NCI-H187 treated with DMSO at 0.1 percent for 48 hours (cell line): ENCODE data around the gene ZNF777.
"Not testable (repeated sequence)": the region's sequence is repeated elsewhere in the genome, so short reads cannot be mapped to it uniquely, and the experiment has no call there.

Experiments
- DNase-seq: peaks from one replicate; lab custom pipeline; 2025; lab: John Stamatoyannopoulos, UW

Gene ZNF777

DNA sequence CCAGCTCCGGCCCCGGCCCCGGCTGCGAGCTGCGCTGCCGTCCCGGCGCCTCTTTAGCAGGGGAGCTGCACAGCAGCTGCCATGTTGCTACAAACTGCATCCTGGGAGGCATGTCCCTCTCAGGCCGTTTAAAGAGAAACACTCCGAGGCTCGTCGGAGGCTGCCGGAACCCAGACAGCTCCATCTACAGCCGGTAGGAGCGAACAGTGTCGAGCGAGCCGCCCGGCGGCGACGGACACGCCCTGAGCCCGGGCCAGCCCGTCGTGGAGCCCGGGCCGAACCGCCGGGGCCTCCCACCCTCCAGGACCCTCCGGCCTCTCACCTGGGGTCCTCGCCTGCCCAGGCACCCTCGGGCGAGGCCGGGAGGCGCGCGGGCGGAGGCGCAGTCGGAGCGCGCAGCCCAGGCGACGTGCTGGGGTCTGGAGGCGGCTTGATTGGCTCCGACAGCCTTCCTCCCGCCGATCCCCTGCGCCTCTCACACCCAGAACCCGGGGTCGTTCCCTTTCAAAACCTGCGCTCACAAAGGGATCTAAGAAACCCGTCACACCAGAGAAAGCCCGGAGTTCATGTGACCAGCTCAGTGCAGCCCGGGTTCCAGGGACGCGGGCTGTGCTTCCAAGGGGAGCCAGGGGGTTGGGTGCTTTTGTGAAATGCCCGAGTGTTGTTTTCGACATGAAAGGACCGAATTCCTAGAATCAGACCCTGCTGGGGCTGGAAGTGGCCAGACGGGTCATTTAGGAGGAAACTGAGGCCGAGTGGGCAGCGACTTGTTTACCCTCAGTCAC is at the start of gene ZNF777:
TSS of gene ZNF777 (minus strand) at position 570 of the 785 bp plus-strand sequence. CDS start 5,040 bp downstream, outside the sequence.
- no peak for DNase-seq

DNA sequence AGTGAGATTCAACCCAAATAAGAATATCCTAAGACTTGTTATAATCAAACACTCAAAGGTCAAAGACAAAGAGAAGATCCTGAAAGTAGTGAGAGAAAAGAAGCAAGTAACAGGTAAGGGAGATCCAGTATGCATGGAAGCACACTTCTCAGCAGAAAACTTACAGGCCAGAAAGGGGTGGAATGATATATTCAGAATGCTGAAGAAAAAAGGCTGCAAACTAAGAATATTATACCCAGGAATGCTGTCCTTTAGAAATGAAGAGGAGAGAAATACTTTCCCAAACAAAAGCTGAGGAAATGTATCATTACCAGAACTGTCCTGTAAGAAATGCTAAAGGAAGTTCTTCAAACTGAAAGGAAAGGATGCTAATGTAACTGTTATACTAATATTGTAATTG is 49.4 kb upstream of the ZNF777 start:
- DNase-seq = no peak

DNA sequence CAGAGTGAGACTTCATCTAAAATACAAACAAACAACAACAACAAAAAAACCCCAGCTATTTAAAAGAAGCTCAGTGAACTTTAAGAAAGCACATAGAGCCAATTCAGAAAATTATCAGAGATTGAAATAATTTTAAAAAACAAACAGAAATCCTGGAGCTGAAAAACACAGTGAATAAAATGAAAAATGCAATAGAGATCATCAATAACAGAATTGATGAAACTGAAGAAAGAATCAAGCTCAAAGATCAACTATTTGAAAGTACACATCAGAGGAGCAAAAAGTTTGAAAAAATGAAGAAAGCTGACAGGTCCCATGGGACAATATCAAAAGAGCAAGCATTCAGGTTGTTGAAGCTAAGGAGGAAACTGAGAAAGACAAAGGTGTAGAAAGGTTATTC is 48.9 kb upstream of the ZNF777 start:
- DNase-seq = no peak

DNA sequence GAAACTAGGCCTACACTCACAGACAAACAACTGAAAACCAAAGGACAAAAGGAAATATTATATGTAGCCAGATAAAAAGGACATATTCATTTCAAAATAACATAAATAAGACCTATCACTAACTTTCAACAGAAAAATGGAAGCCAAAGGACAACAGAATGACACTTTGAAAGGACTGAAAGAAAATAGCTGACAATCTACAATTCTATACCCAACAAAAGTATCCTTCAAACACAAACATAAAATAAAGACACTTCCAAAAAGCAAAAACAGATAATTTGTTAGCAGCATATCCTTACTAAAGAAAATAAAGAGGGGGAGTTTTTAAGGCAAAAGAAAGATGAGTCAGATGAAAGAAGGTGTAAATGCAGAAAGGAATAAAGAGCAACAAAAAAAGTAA is 44.7 kb upstream of the ZNF777 start:
- no peak for DNase-seq

DNA sequence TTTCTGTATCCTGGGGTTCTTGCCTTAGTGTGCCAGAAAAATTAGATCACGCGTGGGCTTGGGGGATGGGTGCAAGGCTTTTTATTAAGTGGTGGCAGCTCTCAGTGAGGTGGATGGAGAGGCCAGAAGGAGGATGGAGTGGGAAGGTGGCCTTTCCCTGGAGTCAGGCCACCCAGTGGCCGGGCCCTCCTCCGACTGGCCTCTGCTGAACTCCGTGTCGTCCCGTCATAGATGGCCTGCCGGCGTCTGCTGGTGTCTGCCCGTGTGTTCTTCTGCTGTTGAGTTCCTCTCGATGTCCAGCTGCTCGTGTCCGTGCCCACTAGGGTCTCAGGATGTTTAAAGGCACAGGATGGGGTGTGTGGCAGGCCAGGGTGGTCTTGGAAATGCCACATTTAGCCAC is 40.8 kb upstream of the ZNF777 start:
- no peak for DNase-seq

DNA sequence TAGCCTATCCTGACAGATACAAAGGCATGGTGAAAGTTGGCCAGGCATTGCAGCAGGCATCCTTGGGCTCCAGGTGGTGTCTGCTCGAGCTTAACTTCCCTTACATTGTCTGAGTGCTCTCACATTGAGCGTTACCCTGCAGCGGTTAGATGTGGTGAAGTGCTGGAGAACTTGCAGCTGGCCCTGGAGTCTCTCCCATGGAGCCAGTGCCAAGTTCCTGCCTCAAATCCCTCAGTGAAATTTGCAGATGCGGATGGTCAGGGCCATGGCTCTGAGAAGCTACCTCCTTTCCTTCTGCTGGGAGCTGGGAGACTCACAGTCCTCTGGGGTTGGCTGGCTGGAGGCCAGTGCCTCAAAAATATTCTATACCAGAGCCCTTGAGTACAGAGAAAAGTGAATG is 40.0 kb upstream of the ZNF777 start:
- DNase-seq = no peak

DNA sequence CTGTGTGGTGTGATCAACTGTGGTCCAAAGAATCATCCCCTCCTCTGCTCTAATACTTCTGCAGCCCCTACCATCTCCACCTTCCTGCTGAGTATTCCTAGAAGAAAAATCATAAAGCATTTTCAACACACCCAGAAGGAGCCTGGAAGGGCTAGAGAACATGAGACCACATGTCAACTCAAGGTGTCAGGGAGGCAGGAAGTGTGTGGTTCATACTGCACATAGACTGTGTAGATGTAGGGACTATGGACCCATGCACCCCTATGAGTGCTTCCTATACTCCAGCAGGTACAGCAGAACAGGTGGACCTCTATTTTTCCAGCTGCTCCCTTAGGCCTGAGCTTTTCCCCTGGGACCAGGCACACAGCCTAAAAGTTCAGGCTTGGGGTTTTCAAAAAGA is 39.3 kb upstream of the ZNF777 start:
- DNase-seq = no peak

DNA sequence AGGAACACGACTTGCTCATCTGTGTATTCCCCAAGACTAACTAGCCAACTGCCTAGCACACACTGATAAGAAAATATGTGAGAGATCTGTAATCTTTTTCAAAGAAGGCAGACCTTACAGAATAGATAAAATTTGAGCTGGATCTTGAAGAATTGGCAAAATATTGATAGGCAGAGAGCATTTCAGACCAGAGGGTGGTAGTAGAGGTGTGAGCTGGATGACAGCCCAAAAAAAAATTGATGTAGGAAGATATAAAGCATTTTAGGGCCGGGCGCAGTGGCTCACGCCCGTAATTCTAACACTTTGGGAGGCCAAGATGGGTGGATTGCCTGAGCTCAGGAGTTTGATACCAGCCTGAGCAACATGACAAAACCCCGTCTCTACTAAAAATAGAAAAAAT is 37.9 kb upstream of the ZNF777 start:
- no peak for DNase-seq

DNA sequence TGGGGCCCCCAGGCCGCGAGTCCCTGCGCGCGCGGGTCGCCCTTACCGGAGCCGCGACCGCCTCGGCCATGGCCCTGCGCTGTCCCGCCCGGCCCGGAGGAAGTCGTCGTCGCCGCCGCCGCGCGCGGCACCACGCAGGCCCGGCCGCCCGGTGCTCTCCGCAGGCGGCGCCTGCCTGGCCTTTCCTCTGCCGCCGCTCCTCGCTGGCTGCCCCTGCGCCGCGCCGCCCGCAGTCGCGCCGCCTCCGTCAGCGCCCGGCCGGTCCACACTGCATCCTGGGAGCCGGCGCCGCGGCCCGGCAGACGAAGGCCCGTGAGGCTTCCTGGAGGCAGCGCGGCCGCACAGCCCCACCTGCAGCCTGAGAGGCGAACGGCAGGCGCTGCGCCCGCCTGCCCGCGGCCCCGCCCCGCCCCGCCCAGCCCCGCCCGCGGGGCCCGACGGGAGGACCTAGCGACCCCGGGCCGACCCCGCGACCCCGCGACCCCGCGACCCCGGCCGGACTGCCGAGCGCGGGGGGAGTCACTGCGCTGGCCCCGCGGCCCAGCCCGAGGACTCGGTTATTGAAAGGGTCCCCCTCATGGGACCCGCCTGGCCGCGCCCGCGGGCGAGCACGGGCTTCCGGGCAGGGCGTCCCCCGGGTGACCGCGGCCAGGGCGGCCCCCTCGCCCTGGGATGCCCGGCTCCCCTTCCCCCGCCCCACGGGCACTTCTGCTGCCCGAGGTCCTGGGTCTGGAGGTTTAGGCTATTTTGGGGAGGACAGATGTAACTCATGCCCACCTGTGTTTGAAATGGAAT is 36.8 kb upstream of the ZNF777 start, which contains the start of gene ZNF746:
TSS of gene ZNF746 (minus strand) at position 343 of the 795 bp plus-strand sequence. CDS start at position 70, 273 bp downstream.
- DNase-seq = no peak

DNA sequence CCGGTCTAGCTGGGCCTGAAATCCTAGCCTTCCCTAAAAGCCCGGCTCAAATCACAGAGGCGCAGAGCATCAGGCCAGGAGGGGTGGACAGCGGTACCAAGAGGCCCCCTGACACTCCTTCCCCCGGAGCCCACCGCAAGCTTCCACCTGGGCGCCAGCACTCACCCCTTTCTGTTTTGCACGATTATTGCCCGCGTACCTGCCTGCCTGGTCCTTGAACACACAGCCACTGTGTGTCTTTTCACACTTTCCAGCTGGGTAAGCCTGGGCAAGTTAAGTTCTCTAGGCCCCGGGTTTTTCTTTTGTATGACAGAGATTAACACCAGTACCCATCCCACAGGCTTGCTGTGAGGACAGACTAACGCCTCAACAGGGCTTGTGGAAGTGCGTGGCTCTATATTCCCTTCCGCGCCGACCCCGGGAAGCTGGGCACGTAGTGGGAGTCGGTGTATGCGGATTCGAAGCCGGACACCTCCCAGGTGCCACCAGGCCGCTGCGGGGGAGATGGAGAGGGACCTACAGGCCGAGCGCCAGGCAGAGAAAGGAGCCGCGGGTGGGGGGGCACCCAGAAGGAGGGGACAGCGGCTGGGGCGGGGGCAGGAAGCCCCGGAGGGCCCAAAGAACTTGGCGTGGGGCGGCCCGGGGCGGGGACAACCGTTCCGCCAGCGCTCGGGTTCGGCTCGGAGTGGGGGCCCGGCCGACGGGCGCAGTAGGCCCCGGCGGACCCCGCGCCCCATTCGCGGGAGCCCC is 36.0 kb upstream of the ZNF777 start:
- DNase-seq = no peak

DNA sequence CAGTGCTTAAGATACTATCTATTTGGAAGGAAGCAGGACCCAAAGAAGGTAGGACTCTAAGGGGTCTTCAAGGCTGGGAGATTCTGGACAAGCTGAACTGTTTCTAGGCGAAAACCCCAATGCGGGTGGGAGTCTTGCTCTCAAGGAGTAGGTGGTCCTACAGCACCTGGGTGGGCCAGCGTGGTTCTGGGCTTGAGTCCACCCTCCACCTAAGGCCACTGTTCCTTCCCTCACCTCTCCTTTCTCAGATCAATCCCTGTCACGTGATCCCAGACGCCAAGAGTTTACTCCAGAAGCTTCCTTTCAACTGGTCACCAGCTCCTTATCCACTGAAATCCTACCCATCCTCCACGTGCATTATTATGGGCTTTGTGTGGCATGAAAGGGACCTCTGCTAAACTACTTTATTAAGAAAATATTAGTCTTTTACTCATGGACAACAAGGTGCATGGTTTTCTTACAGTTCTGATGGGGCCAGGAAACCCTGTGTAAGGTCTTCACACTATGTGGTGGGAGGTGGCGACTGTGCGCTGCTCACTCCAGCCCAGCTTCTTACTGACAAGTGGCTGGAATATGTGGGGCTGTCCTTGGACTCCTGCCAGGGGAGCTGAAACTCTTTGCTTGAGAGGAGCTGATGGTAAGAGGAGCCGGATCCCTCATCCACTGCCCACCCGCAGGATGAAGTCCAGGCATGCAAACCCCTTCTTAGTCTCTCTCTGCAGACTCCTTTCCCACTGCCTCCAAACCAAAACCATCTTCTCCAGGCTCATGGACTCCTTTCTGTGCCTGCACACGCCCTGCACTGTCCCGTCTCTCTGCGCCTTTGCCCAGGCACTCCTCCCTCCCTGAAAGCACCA is 35.2 kb upstream of the ZNF777 start:
- no peak for DNase-seq

DNA sequence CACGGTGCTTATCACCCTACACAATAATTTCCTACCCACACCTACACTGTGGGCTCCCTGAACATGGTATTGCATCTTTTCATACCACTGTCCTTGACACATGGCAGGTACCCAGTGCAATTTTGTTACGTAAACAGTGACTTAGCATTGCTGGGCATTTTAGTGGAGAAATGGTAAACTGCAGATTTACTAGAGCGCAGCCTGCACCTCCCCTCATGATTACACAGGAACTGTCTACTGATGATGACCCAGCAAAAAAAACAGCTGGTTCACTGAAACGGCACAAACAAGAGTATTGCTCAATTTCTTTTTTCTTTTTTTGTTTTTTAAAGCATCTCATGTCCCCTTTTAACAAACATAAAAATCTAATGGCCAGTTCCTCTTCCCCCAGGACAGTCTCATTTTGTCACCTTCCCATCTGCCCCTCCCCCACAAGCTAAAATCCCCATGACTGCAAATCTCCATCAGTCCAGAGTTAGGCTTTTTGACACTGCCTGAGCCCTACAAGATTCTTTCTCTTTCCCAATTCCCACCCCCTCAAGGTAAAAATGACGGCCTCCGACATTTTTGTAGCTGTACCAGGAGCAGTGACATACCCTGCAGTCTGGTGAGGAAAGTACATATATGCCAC is 34.0 kb upstream of the ZNF777 start:
- DNase-seq = no peak

DNA sequence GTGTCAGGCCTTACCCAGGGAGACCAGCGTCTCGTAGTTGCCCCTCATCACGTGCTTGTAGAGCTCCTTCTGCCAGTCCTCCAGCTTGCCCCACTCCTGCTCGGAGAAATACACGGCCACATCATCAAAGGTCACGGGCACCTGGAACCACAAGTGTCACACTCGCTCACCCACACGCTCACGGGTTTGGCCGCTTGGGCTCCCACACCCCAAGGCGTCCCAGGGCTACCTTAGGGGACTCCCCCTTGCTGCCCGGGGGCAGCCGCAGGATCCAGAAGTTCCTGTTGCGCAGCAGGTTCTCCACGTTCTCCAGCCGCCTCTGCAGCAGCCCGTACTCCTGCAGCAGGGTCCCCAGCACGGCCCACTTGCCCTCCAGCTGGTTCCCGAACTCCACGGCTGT is 33.1 kb upstream of the ZNF777 start:
- not testable (repeated sequence) for DNase-seq

DNA sequence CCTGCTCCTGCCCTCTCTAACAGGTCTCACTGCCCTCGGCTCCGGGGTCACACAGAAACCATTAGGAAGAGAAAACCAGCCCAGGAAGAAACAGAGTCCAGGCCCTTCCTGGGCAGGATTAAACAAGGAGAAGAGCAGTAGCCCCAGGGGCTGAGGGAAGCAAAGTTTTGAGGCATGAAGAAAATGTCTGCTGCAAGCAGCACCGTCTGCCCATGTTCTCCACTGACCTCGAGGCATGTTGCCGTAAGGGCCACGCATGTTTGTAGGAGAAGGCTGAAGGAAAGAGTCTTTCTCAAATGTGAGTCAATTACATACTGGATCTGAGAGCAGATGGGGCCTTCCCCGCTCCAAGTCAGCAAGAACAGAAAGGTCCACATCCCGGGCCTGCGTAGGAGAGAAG is 32.5 kb upstream of the ZNF777 start:
- DNase-seq = no peak

DNA sequence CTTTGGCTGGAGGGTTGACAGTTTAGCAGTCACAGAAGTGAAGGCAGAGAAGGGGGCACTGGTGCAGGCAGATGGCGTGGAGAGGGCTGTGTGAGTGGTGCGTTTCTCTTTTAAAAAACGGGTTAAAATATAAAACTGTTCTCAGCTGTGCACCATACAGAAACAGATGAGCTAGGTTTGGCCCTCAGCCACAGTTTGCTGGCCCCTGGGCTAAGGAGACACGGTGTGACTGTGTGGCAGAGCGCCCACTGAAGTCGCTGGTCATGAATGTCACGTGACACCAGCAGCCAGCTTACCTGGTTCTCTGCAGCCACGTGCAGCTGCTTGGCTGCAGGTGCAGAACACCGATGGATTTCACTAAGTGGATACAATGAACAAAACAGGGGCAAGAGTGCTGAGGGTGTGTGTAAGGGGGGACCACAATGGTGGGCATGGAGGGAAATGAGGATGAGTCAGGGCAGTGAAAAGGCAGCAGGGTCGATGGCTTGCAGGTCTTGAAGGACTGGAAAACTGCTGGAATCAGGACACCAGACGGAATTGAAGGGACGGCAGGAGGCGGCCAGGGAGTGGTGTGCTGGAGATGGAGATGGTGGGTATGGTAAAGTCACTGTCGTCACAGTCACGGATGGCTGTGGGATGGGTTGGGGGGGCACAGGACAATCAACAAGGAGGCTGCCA is 29.4 kb upstream of the ZNF777 start:
- DNase-seq = no peak

DNA sequence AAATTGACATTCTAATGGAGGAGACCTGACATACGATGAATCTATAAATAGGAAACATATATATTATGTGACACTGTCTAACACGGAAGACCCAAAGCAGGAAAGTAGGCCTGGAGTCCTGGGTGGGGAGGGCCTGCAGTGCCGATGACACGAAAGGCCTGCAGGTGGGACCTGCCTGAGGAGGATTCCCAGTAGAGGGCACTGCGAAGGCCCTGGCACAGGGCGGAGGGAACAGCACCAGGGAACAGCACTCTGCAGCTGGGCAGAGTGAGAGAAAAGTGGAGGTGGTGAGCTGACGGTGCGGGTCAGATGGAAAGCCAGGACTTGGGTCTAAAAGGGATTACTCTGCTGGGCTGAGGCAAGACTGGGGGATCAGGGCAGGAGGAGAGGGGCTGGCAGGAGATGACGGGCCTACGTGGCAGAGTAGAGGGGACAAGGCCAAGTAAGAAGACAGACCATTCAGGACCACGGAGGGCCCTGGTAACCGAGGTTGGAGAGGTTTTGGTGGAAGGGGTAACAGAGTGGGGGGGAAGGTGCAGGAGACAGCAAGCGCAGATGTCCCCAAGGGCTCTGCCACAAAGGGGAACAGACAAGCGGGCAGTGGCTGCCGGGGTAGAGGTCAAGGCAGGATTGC is 28.6 kb upstream of the ZNF777 start:
- DNase-seq = no peak

DNA sequence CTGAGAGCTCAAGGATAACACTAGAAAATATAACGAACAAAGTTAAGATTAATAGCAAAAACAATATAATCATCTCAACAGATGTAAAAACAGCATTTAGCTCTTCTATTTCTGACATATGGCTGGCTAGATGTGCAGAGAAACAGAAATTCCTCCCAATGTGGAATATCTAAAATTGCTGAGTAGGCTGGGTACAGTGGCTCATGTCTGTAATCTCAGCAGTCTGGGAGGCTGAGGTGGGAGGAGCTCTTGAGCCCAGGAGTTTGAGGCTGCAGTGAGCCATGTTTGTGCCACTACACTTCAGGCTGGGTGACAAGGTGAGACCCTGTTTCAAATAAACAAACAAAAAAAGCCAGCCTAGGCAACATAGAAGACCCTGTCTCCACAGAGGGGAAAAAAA is 18.7 kb upstream of the ZNF777 start:
- no peak for DNase-seq

DNA sequence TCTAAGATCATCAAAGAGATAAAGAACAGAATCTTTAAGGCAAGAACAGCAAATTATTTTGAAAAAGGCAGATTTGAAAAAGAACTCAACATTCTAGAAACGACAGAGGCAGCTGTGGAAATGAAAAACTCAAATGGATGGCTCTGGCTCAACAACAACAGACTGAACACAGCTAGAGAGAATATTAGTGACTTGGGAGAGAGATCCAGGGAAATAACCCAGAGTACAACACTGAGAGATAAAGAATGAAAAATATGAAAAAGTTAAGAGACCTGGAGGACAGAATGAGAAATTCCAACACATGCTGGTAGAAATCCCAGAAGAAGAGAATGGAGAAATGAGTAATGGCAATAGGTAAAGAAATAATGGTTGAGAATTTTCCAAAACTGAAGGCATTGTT is 17.9 kb upstream of the ZNF777 start:
- DNase-seq = no peak

DNA sequence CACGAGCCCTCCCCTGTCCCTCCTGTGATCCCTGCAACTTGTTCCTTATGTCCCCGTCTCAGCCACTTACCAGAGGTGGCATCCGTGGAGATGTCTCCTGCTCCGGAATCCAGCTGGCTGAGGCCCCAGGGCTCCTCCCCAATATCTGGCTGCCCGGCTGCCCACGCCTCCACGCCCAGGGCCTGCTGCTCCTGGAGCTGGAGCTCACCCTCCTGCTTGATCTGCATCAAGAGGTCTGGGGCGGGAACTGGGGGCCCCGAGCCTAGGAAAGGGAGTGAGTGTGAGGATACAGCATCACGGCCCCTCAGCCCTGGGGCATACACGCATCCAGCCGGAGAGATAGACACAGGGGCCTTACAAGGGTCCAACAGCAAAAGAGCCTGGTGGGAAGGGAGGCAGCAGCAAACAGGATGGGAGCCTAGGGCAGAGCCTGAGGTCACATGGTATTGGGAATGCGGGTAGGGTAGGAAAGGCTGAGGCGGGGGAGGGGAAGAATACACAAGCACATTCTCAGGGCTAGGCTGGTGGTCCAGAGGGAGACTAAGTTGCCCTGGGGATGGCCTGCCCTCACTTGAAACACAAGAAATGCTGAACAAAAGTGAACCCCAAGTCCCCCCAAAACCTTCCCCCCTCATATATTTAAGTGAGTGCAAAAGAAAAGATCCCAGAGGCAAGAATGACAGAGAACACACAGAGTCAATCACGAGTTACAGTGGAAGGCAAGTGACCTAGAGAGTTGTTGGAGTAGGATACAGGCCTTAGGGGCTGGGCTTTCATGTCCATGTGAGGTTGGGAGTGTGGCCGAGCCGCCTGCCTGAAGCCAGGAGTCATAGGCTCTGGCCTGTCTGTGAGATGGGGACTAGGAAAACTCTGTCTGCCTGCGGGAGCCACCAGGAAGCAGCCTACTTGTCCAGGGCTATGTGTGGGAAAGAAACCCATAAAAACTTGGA is 16.9 kb upstream of the ZNF777 start:
- no peak for DNase-seq
